ENCODE measurements around the gene KY.

KY gene

GRCh38 chr3:134636406-134636805 is 14.4 kb downstream of the KY start:
- TF ChIP-seq NFIC (IDR thresholded peaks at IDR 0.05): no peak
- TF ChIP-seq EGR1 (IDR thresholded peaks at IDR 0.05): no peak

GRCh38 chr3:134630506-134630905 is 20.3 kb downstream of the KY start:
- TF ChIP-seq RAD21 (IDR thresholded peaks at IDR 0.05; ENCODE audit: low read depth) (peak; percentile 55), FOXM1 (IDR thresholded peaks at IDR 0.05; ENCODE audit: borderline replicate concordance, low read depth) (no peak), CREB1 (IDR thresholded peaks at IDR 0.05; ENCODE audit: low read depth) (no peak)

- no peak for TF ChIP-seq USF1 (IDR thresholded peaks at IDR 0.05)
- no peak for TF ChIP-seq EP300 (IDR thresholded peaks at IDR 0.05; ENCODE audit: borderline replicate concordance)
- TF ChIP-seq REST (IDR thresholded peaks at IDR 0.05; ENCODE audit: low read depth): no peak
- TF ChIP-seq MAX (IDR thresholded peaks at IDR 0.05): no peak
- no peak for TF ChIP-seq YY1 (IDR thresholded peaks at IDR 0.05; ENCODE audit: low read depth)
- no peak for TF ChIP-seq RAD21 (IDR thresholded peaks at IDR 0.05; ENCODE audit: low read depth)
- no peak for TF ChIP-seq CEBPB (IDR thresholded peaks at IDR 0.05)
- no peak for TF ChIP-seq CREB1 (IDR thresholded peaks at IDR 0.05; ENCODE audit: low read depth)
- TF ChIP-seq TCF12 (IDR thresholded peaks at IDR 0.05; ENCODE audit: low read depth): no peak
- TF ChIP-seq EGR1 (IDR thresholded peaks at IDR 0.05): no peak
- TF ChIP-seq NFIC (IDR thresholded peaks at IDR 0.05): no peak
- no peak for TF ChIP-seq TAF1 (IDR thresholded peaks at IDR 0.05; ENCODE audit: low read depth)
- TF ChIP-seq FOXM1 (IDR thresholded peaks at IDR 0.05; ENCODE audit: borderline replicate concordance, low read depth): no peak
- TF ChIP-seq TEAD4 (IDR thresholded peaks at IDR 0.05): no peak
- no peak for TF ChIP-seq ZBTB7A (IDR thresholded peaks at IDR 0.05; ENCODE audit: low read depth)
Measured at GRCh38 chr3:134628884-134629283, 21.9 kb downstream of the KY start.

GRCh38 chr3:134627831-134628230 is 23.0 kb downstream of the KY start:
- no peak for TF ChIP-seq EP300 (IDR thresholded peaks at IDR 0.05; ENCODE audit: borderline replicate concordance)

GRCh38 chr3:134625885-134626741 is 24.7 kb downstream of the KY start:
- TF ChIP-seq EP300 (IDR thresholded peaks at IDR 0.05; ENCODE audit: borderline replicate concordance) (no peak), NFIC (IDR thresholded peaks at IDR 0.05) (no peak), CEBPB (IDR thresholded peaks at IDR 0.05) (no peak), TEAD4 (IDR thresholded peaks at IDR 0.05) (no peak), CREB1 (IDR thresholded peaks at IDR 0.05; ENCODE audit: low read depth) (no peak), TAF1 (IDR thresholded peaks at IDR 0.05; ENCODE audit: low read depth) (no peak), YY1 (IDR thresholded peaks at IDR 0.05; ENCODE audit: low read depth) (no peak), EGR1 (IDR thresholded peaks at IDR 0.05) (no peak), RAD21 (IDR thresholded peaks at IDR 0.05; ENCODE audit: low read depth) (no peak), MAX (IDR thresholded peaks at IDR 0.05) (no peak), ZBTB7A (IDR thresholded peaks at IDR 0.05; ENCODE audit: low read depth) (no peak), FOXM1 (IDR thresholded peaks at IDR 0.05; ENCODE audit: borderline replicate concordance, low read depth) (no peak), TCF12 (IDR thresholded peaks at IDR 0.05; ENCODE audit: low read depth) (no peak), USF1 (IDR thresholded peaks at IDR 0.05) (no peak), REST (IDR thresholded peaks at IDR 0.05; ENCODE audit: low read depth) (no peak)

GRCh38 chr3:134625462-134625861 is 25.4 kb downstream of the KY start:
- TF ChIP-seq CEBPB (IDR thresholded peaks at IDR 0.05) (no peak), CREB1 (IDR thresholded peaks at IDR 0.05; ENCODE audit: low read depth) (no peak), FOXM1 (IDR thresholded peaks at IDR 0.05; ENCODE audit: borderline replicate concordance, low read depth) (no peak), REST (IDR thresholded peaks at IDR 0.05; ENCODE audit: low read depth) (no peak), ZBTB7A (IDR thresholded peaks at IDR 0.05; ENCODE audit: low read depth) (no peak), USF1 (IDR thresholded peaks at IDR 0.05) (no peak), NFIC (IDR thresholded peaks at IDR 0.05) (no peak), YY1 (IDR thresholded peaks at IDR 0.05; ENCODE audit: low read depth) (no peak), EGR1 (IDR thresholded peaks at IDR 0.05) (no peak), TEAD4 (IDR thresholded peaks at IDR 0.05) (no peak), EP300 (IDR thresholded peaks at IDR 0.05; ENCODE audit: borderline replicate concordance) (no peak), TCF12 (IDR thresholded peaks at IDR 0.05; ENCODE audit: low read depth) (no peak), RAD21 (IDR thresholded peaks at IDR 0.05; ENCODE audit: low read depth) (no peak), TAF1 (IDR thresholded peaks at IDR 0.05; ENCODE audit: low read depth) (no peak), MAX (IDR thresholded peaks at IDR 0.05) (no peak)

Measured in Ishikawa (cell line).